ENCODE results near the gene RASA2. TPM values are rescaled to one million over a fixed set of nuclear protein-coding genes. Genes with fewer than 3 reads are reported as not detected.

Gene RASA2
- polyA plus RNA-seq, 1 donor from 2014 or later = 37.5 TPM

DNA sequence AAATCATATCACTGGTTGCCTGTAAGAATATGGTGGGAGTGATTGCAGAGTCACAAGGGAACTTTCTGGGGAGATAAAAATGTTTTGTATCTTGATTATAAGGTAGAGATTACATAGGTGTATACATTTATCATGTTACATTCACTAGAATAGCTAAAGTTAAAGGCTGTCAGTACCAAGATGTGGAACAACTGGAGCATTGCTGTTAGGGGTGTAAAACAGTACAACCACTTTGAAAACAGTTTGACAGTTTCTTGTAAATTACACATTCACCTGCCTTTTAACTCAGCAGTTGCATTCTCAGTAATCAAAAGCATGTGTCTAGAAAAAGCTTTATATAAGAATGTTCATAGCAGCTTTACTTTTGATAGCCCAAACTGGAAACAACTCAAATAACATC lies 27.6 kb downstream of the RASA2 start:
- Histone ChIP-seq H2AFZ (ENCODE audit: low read depth, low read length) (no peak overlapping the region), H3K9me3 (ENCODE audit: low read length) (no peaks in the 10 kb centered on the region), H3K4me2 (ENCODE audit: low read length) (no peak overlapping the region), H3F3A (ENCODE audit: insufficient read depth, low read length, poor library complexity, severe bottlenecking) (no peaks in the 10 kb centered on the region), H3K27me3 (ENCODE audit: insufficient read depth, low read depth, low read length) (no peaks in the 10 kb centered on the region), H3K79me2 (replicated peaks; ENCODE audit: insufficient read depth, low read length) (peaks cover 7% of the 10 kb centered on the region), H3K27ac (ENCODE audit: low read length) (no peak overlapping the region), H3K9ac (ENCODE audit: low read length) (no peak overlapping the region), H3K4me3 (ENCODE audit: low read length) (no peak overlapping the region), H4K20me1 (ENCODE audit: insufficient read depth) (no peaks in the 10 kb centered on the region), H3K9me2 (ENCODE audit: insufficient read depth, low read length) (no peaks in the 10 kb centered on the region), H3K36me3 (ENCODE audit: insufficient read depth, low read length) (no peaks in the 10 kb centered on the region)
- TF ChIP-seq POLR2AphosphoS5 (IDR thresholded peaks at IDR 0.05) (no peak), MXI1 (conservative IDR thresholded peaks at IDR 0.05; ENCODE audit: poor library complexity, severe bottlenecking) (no peak), RAD21 (conservative IDR thresholded peaks at IDR 0.05) (no peak), SMC3 (conservative IDR thresholded peaks at IDR 0.05; ENCODE audit: poor library complexity) (no peak), EZH2 (IDR thresholded peaks at IDR 0.05; ENCODE audit: borderline replicate concordance, insufficient read depth, low read length, poor library complexity, severe bottlenecking) (no peak), TAF1 (IDR thresholded peaks at IDR 0.05; ENCODE audit: low read depth) (no peak), EP300 (conservative IDR thresholded peaks at IDR 0.05; ENCODE audit: poor library complexity, severe bottlenecking) (no peak)
- TF ChIP-seq, protein P1, sequence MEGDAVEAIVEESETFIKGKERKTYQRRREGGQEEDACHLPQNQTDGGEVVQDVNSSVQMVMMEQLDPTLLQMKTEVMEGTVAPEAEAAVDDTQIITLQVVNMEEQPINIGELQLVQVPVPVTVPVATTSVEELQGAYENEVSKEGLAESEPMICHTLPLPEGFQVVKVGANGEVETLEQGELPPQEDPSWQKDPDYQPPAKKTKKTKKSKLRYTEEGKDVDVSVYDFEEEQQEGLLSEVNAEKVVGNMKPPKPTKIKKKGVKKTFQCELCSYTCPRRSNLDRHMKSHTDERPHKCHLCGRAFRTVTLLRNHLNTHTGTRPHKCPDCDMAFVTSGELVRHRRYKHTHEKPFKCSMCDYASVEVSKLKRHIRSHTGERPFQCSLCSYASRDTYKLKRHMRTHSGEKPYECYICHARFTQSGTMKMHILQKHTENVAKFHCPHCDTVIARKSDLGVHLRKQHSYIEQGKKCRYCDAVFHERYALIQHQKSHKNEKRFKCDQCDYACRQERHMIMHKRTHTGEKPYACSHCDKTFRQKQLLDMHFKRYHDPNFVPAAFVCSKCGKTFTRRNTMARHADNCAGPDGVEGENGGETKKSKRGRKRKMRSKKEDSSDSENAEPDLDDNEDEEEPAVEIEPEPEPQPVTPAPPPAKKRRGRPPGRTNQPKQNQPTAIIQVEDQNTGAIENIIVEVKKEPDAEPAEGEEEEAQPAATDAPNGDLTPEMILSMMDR (IDR thresholded peaks at IDR 0.05; ENCODE audit: poor library complexity, severe bottlenecking) = no peak
- TF ChIP-seq, protein P2, sequence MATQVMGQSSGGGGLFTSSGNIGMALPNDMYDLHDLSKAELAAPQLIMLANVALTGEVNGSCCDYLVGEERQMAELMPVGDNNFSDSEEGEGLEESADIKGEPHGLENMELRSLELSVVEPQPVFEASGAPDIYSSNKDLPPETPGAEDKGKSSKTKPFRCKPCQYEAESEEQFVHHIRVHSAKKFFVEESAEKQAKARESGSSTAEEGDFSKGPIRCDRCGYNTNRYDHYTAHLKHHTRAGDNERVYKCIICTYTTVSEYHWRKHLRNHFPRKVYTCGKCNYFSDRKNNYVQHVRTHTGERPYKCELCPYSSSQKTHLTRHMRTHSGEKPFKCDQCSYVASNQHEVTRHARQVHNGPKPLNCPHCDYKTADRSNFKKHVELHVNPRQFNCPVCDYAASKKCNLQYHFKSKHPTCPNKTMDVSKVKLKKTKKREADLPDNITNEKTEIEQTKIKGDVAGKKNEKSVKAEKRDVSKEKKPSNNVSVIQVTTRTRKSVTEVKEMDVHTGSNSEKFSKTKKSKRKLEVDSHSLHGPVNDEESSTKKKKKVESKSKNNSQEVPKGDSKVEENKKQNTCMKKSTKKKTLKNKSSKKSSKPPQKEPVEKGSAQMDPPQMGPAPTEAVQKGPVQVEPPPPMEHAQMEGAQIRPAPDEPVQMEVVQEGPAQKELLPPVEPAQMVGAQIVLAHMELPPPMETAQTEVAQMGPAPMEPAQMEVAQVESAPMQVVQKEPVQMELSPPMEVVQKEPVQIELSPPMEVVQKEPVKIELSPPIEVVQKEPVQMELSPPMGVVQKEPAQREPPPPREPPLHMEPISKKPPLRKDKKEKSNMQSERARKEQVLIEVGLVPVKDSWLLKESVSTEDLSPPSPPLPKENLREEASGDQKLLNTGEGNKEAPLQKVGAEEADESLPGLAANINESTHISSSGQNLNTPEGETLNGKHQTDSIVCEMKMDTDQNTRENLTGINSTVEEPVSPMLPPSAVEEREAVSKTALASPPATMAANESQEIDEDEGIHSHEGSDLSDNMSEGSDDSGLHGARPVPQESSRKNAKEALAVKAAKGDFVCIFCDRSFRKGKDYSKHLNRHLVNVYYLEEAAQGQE (IDR thresholded peaks at IDR 0.05; ENCODE audit: borderline replicate concordance) = no peak

DNA sequence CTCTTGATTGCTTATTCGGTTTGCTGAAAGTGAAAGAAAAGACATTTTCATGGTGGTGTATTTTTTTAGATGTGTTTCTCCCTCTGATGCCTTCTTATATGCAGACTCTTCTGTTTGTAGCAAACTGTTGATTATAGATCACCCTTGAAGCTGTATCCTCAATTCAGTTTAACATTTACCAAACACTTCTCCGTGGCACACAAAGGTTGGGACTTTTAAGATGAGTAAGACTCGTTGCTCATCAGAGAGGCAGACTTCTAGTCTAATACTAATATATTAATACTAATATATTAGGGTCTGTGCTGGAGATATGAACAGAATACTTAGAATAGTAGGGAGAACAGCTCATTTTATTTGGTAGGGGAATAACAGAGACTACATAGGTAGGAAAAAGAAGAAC lies 32.8 kb downstream of the RASA2 start:
- Histone ChIP-seq H3K9ac (ENCODE audit: low read length) (no peak overlapping the region), H3F3A (ENCODE audit: insufficient read depth, low read length, poor library complexity, severe bottlenecking) (no peaks in the 10 kb centered on the region), H3K79me2 (replicated peaks; ENCODE audit: insufficient read depth, low read length) (no peaks in the 10 kb centered on the region), H3K27ac (ENCODE audit: low read length) (no peak overlapping the region), H3K36me3 (ENCODE audit: insufficient read depth, low read length) (no peaks in the 10 kb centered on the region), H4K20me1 (ENCODE audit: insufficient read depth) (no peaks in the 10 kb centered on the region), H3K4me3 (ENCODE audit: low read length) (no peak overlapping the region), H3K9me3 (ENCODE audit: low read length) (no peaks in the 10 kb centered on the region), H3K27me3 (ENCODE audit: insufficient read depth, low read depth, low read length) (no peaks in the 10 kb centered on the region), H3K9me2 (ENCODE audit: insufficient read depth, low read length) (no peaks in the 10 kb centered on the region), H2AFZ (ENCODE audit: low read depth, low read length) (no peak overlapping the region), H3K4me2 (ENCODE audit: low read length) (no peak overlapping the region)
- TF ChIP-seq RAD21 (conservative IDR thresholded peaks at IDR 0.05) (no peak), TAF1 (IDR thresholded peaks at IDR 0.05; ENCODE audit: low read depth) (no peak), POLR2AphosphoS5 (IDR thresholded peaks at IDR 0.05) (no peak), EZH2 (IDR thresholded peaks at IDR 0.05; ENCODE audit: borderline replicate concordance, insufficient read depth, low read length, poor library complexity, severe bottlenecking) (no peak), MXI1 (conservative IDR thresholded peaks at IDR 0.05; ENCODE audit: poor library complexity, severe bottlenecking) (no peak), SMC3 (conservative IDR thresholded peaks at IDR 0.05; ENCODE audit: poor library complexity) (no peak)
- TF ChIP-seq, protein P2 (IDR thresholded peaks at IDR 0.05; ENCODE audit: borderline replicate concordance) = no peak
- TF ChIP-seq, protein P1 (IDR thresholded peaks at IDR 0.05; ENCODE audit: poor library complexity, severe bottlenecking) = no peak
